Peyer's patch (tissue), 4 donors: ENCODE data around the gene OGA. TPM values are rescaled to one million over a fixed set of nuclear protein-coding genes. Genes with fewer than 3 reads are reported as not detected.

Source experiments
- DNase-seq, 3 donors: peaks; one replicate each; pipeline ENCODE4 v3.0.0-alpha.2; 2017 to 2019
- H3K27ac ChIP-seq, 4 donors: fragments of 200-600 bp; sonication (generic); one replicate each; pipeline ENCODE4 v1.5.1; 2016 to 2019
- H3K27me3 ChIP-seq, 2 donors: fragments of 200-600 bp; sonication (generic); one replicate each; pipeline ENCODE4 v1.5.1; 2019
- H3K36me3 ChIP-seq, 3 donors: fragments of 200-600 bp; sonication (generic); one replicate each; pipeline ENCODE4 v1.5.1; 2016 to 2019
- H3K4me1 ChIP-seq, 4 donors: fragments of 200-600 bp; sonication (generic); one replicate each; pipeline ENCODE4 v1.5.1; 2016 to 2019
- H3K4me3 ChIP-seq, 4 donors: fragments of 200-600 bp; sonication (generic); 1 replicate in 3 of 4; 2 replicates in 1 of 4; pipeline ENCODE4 v1.5.1; 2016 to 2019; ENCODE audit warnings: mild to moderate bottlenecking in 1 of 4
- H3K9me3 ChIP-seq, 4 donors: fragments of 200-600 bp; sonication (generic); one replicate each; pipeline ENCODE4 v1.5.1; 2016 to 2019; ENCODE audit warnings: mild to moderate bottlenecking in 1 of 4
- CTCF ChIP-seq, 6 experiments: fragments of 450-650 bp in 4 of 6; fragments of 200-600 bp in 2 of 6; sonication (generic) in 1 of 6; IDR thresholded peaks; one replicate each; pipeline ENCODE4 v1.5.1; 2017 to 2019; ENCODE audit warnings: antibody characterized with exemption in 6 of 6, mild to moderate bottlenecking in 3 of 6, moderate library complexity in 1 of 6
- POLR2A ChIP-seq, 2 donors: fragments of 450-650 bp; IDR thresholded peaks; one replicate each; pipeline ENCODE4 v1.5.1; 2017; ENCODE audit warnings: antibody characterized with exemption in 2 of 2, mild to moderate bottlenecking in 2 of 2, moderate library complexity in 2 of 2
- total RNA-seq, 4 donors: library from RNA; depleted of rRNA; stranded (reverse); fragments of >200 nt; gene quantifications; one replicate each; pipeline ENCODE4 v1.1.0, GENCODE V29; 2016

OGA gene
- total RNA-seq, 4 donors from 2014 or later: 142 to 367 (median 173) TPM

GRCh38 chr10:101767966-101768790, 50.1 kb downstream of the OGA start:
- peaks cover 0 to 13% of the 10 kb centered on the region in 2 donors for H3K27me3 ChIP-seq
- no peak for DNase-seq
- TF ChIP-seq POLR2A (IDR thresholded peaks at IDR 0.05): no peak
- no peak for TF ChIP-seq CTCF (IDR thresholded peaks at IDR 0.05)
- no peaks in the 10 kb centered on the region for H3K36me3 ChIP-seq
- H3K9me3 ChIP-seq: no peaks in the 10 kb centered on the region
- no peaks in the 10 kb centered on the region for H3K4me1 ChIP-seq
- H3K4me3 ChIP-seq: no peak overlapping the region
- no peak overlapping the region for H3K27ac ChIP-seq

DNA sequence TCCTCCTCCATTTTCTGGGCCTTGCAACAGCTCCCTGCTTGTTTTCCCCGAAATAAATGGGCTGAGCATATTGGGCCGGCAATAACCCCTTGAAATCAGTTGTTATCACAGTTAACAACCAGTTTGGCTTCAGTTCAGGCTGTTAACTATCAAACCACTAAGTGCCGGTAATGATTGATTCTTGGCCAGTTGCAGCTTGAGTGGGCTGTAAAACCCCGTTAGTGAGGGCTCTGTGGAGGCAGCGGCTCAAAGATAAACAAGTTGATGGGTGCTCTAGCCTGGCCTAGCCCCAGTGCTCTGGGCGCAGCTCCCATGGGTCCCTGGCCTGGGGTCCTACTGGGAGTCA, 50.7 kb downstream of the OGA start:
- no peak for TF ChIP-seq CTCF (IDR thresholded peaks at IDR 0.05)
- TF ChIP-seq POLR2A (IDR thresholded peaks at IDR 0.05): no peak
- no peaks in the 10 kb centered on the region for H3K36me3 ChIP-seq
- no peak overlapping the region for H3K27ac ChIP-seq
- H3K4me3 ChIP-seq: no peak overlapping the region
- peaks cover 0 to 7% of the 10 kb centered on the region in 2 donors for H3K27me3 ChIP-seq
- no peak for DNase-seq
- no peaks in the 10 kb centered on the region for H3K9me3 ChIP-seq
- no peaks in the 10 kb centered on the region for H3K4me1 ChIP-seq

DNA sequence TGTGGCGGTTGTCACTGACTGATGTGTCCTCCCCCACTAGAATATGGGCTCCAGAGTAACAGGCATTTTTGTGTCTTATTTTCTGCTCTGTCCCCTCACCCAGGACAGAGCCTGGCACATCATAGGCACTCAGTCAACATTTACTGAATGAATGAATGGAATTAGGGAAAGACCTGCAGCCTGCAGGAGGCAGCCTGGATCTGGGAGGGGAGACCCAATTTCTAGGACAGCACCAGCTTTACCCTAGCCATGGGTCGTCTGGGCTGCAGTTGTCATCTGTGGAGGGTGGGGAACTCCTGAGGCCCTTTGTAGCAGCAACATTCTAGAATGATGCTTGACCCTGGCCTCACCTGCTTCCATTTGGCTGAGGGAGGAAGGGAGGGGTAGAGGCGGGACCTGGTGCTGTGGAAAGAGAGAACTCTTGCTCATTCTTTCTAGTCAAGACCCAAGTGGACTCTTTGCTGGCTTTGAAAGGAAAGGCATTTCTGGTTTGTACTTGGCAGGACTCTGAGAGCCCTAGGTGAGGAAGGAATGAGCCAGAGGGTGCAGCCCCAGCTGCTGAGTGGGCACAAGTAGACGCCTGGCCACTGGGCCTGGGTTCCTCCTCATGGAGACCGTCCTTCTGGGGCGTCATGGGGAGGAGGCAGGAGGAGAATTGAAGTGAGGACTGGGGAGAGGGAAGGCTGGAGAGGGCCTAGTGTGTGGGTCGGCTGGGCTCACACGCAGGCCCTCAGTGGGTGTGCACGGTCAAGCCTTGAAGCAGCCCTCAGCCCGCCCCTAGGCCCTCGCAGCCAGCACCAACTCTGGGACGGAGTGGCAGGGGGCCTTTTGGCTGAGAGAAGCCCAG, 51.3 kb downstream of the OGA start:
- Histone ChIP-seq H3K36me3 (no peaks in the 10 kb centered on the region), H3K9me3 (no peaks in the 10 kb centered on the region), H3K27me3 (peaks cover 0 to 1% of the 10 kb centered on the region in 2 donors), H3K27ac (no peak overlapping the region), H3K4me1 (no peaks in the 10 kb centered on the region), H3K4me3 (no peak overlapping the region)
- TF ChIP-seq CTCF (IDR thresholded peaks at IDR 0.05): no peak
- TF ChIP-seq POLR2A (IDR thresholded peaks at IDR 0.05): no peak
- DNase-seq: no peak

GRCh38 chr10:101766306-101766705, 51.9 kb downstream of the OGA start:
- no peak for DNase-seq
- TF ChIP-seq POLR2A (IDR thresholded peaks at IDR 0.05) (no peak), CTCF (IDR thresholded peaks at IDR 0.05) (no peak)
- no peaks in the 10 kb centered on the region for H3K4me1 ChIP-seq
- H3K4me3 ChIP-seq: no peak overlapping the region
- H3K36me3 ChIP-seq: no peaks in the 10 kb centered on the region
- H3K9me3 ChIP-seq: no peaks in the 10 kb centered on the region
- no peak overlapping the region for H3K27ac ChIP-seq
- H3K27me3 ChIP-seq: no peaks in the 10 kb centered on the region

DNA sequence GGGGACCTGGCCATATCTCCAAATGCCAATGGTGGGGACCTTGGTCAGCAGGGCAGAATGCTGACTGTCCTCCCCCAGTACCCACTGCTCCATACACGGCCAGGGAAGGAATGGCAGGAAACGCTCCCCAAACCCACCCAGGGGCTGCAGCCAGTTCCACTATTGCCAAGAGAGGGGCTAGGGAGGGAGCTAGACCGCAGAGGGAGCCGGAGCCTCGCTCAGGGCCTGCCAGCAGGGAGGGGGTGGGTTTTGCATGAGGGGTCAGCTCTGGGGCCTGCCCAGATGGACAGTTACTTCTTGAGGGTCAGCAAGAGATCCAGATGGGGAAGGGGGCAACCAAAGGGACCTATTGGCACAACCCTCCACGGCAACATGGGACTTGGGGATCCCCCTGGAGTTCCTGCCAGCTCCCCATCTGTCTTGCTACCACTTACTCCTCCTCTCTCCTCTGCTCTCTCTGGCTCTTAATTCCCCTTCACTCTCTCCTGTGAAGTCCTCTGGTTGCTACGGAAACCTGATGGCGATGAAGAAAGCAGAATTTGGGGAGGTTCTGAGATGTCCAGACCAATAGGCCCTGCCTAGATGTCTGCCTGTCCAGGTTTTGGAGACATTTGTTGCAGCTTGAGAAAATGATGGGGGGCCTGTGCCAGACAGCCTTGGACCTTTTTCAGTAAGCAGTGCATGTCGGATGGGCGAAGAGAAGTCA, 55.0 kb downstream of the OGA start:
- no peak overlapping the region for H3K27ac ChIP-seq
- no peak for DNase-seq
- TF ChIP-seq POLR2A (IDR thresholded peaks at IDR 0.05) (no peak), CTCF (IDR thresholded peaks at IDR 0.05) (no peak)
- no peaks in the 10 kb centered on the region for H3K9me3 ChIP-seq
- no peaks in the 10 kb centered on the region for H3K27me3 ChIP-seq
- no peaks in the 10 kb centered on the region for H3K4me1 ChIP-seq
- no peaks in the 10 kb centered on the region for H3K36me3 ChIP-seq
- H3K4me3 ChIP-seq: no peak overlapping the region
